Esophagus muscularis mucosa (tissue), 4 donors: ENCODE results near the gene C16orf96. TPM values are rescaled to one million over a fixed set of nuclear protein-coding genes. Genes with fewer than 3 reads are reported as not detected.

Source experiments
- DNase-seq: peaks from one replicate; pipeline ENCODE4 v3.0.0-alpha.2; 2017; ENCODE audit errors: extremely low spot score
- H3K27ac ChIP-seq, 4 donors: fragments of 200-600 bp; sonication (generic); replicated peaks in 1 of 4; 1 replicate in 3 of 4; 2 replicates in 1 of 4; pipeline ENCODE4 v1.5.1; 2016 to 2019; ENCODE audit warnings: mild to moderate bottlenecking in 1 of 4
- H3K27me3 ChIP-seq, 4 donors: fragments of 200-600 bp; sonication (generic); one replicate each; pipeline versions ENCODE4 v1.5.1 to v1.6.0; 2016 to 2019
- H3K36me3 ChIP-seq, 4 donors: fragments of 200-600 bp; sonication (generic); one replicate each; pipeline ENCODE4 v1.5.1; 2016 to 2019
- H3K4me1 ChIP-seq, 4 donors: fragments of 200-600 bp; sonication (generic); one replicate each; pipeline ENCODE4 v1.5.1; 2016 to 2019
- H3K4me3 ChIP-seq, 4 donors: fragments of 200-600 bp; sonication (generic); 1 replicate in 2 of 4; 2 replicates in 2 of 4; pipeline ENCODE4 v1.5.1; 2016 to 2019; ENCODE audit warnings: mild to moderate bottlenecking in 4 of 4, moderate library complexity in 1 of 4
- H3K9me3 ChIP-seq, 4 donors: fragments of 200-600 bp; sonication (generic); 1 replicate in 3 of 4; 2 replicates in 1 of 4; pipeline ENCODE4 v1.5.1; 2016 to 2019
- EP300 ChIP-seq: sonication (generic); formaldehyde crosslinking; IDR thresholded peaks from one replicate; pipeline ENCODE4 v1.6.1; 2017; ENCODE audit warnings: antibody characterized with exemption
- POLR2A ChIP-seq: fragments of 450-650 bp; IDR thresholded peaks from one replicate; pipeline ENCODE4 v1.6.1; 2017; ENCODE audit warnings: antibody characterized with exemption, moderate library complexity, mild to moderate bottlenecking, low read depth
- POLR2AphosphoS5 ChIP-seq, 2 donors: sonication (generic); formaldehyde crosslinking; IDR thresholded peaks; one replicate each; pipeline ENCODE4 v1.6.1; 2017; ENCODE audit warnings: antibody characterized with exemption in 2 of 2
- WGBS: methylation state at CpG from one replicate; pipeline ENCODE4 v1.1.5; 2018; 5-methylcytosine and 5-hydroxymethylcytosine counted together
- intact Hi-C: fragments of 100-400 bp; cut with DNase I; formaldehyde crosslinking; loops from one replicate; pipeline ENCODE4 v1.15.1; 2023
- total RNA-seq, 4 donors: library from RNA; depleted of rRNA; stranded (reverse); fragments of >200 nt; gene quantifications; one replicate each; pipeline versions ENCODE4 v1.1.0 to v1.2.1, GENCODE V29; 2016
- TF ChIP-seq, protein P1 (sequence below), 3 experiments: fragments of 200-600 bp in 2 of 3; fragments of 450-650 bp in 1 of 3; sonication (generic) in 2 of 3; IDR thresholded peaks; one replicate each; pipeline ENCODE4 v1.5.1; 2017 to 2019; ENCODE audit warnings: antibody characterized with exemption in 3 of 3, mild to moderate bottlenecking in 2 of 3, moderate library complexity in 1 of 3

The C16orf96 gene
- total RNA-seq, 4 donors from 2014 or later = not detected

DNA sequence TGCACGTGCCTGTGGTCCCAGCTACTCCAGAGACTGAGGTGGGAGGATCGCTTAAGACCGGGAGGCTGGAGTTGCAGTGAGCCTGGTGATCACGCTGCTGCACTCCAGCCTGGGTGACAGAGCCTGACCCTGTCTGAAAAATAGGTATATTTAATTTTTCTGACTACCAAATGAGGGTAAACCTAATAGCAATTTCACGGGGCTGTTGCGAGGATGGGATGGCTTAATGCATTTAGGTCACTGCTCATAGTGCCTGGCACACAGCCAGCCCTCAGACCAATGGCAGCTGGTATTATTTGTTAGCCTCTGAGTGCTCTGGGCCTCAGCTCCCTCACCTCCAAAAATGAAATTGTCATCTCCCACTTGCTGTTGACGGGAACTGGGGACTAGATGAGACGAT, 11.7 kb upstream of the C16orf96 start:
- TF ChIP-seq, protein P1, sequence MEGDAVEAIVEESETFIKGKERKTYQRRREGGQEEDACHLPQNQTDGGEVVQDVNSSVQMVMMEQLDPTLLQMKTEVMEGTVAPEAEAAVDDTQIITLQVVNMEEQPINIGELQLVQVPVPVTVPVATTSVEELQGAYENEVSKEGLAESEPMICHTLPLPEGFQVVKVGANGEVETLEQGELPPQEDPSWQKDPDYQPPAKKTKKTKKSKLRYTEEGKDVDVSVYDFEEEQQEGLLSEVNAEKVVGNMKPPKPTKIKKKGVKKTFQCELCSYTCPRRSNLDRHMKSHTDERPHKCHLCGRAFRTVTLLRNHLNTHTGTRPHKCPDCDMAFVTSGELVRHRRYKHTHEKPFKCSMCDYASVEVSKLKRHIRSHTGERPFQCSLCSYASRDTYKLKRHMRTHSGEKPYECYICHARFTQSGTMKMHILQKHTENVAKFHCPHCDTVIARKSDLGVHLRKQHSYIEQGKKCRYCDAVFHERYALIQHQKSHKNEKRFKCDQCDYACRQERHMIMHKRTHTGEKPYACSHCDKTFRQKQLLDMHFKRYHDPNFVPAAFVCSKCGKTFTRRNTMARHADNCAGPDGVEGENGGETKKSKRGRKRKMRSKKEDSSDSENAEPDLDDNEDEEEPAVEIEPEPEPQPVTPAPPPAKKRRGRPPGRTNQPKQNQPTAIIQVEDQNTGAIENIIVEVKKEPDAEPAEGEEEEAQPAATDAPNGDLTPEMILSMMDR (IDR thresholded peaks at IDR 0.05) = no peak
- TF ChIP-seq POLR2AphosphoS5 (IDR thresholded peaks at IDR 0.05) (no peak), EP300 (no peak), POLR2A (no peak)
- H3K27me3 ChIP-seq = no peaks in the 10 kb centered on the region
- no peaks in the 10 kb centered on the region for H3K36me3 ChIP-seq
- no peak overlapping the region for H3K27ac ChIP-seq
- WGBS = 81% methylated on average over 8 of the region's 8 CpGs
- DNase-seq = no peak
- no peak overlapping the region for H3K4me3 ChIP-seq
- peaks cover 0 to 4% (median 2%) of the 10 kb centered on the region in 4 donors for H3K4me1 ChIP-seq
- intact Hi-C loops = no loop called here
- peaks cover 0 to 5% (median 0%) of the 10 kb centered on the region in 4 donors for H3K9me3 ChIP-seq

- peaks cover 0 to 4% (median 2%) of the 10 kb centered on the region in 4 donors for H3K4me1 ChIP-seq
- H3K9me3 ChIP-seq = no peaks in the 10 kb centered on the region
- intact Hi-C loops = loop anchor here (2.0 kb wide), 1 partner anchor 41 kb away; no protein-coding TSS in a partner anchor
- no peaks in the 10 kb centered on the region for H3K36me3 ChIP-seq
- H3K27me3 ChIP-seq = peaks cover 0 to 3% (median 0%) of the 10 kb centered on the region in 4 donors
- WGBS = 85% methylated on average over 13 of the region's 13 CpGs
- DNase-seq = no peak
- no peak overlapping the region for H3K27ac ChIP-seq
- H3K4me3 ChIP-seq = no peak overlapping the region
- no peak for TF ChIP-seq POLR2AphosphoS5 (IDR thresholded peaks at IDR 0.05)
- no peak for TF ChIP-seq EP300
- TF ChIP-seq, protein P1 (IDR thresholded peaks at IDR 0.05) = no peak
- no peak for TF ChIP-seq POLR2A
Measured at GRCh38 chr16:4548124-4548523, 8.0 kb upstream of the C16orf96 start.

- intact Hi-C loops = no loop called here
- Histone ChIP-seq H3K36me3 (no peaks in the 10 kb centered on the region), H3K4me1 (peaks cover 0 to 4% (median 2%) of the 10 kb centered on the region in 4 donors), H3K9me3 (no peaks in the 10 kb centered on the region), H3K27me3 (peaks cover 0 to 16% (median 0%) of the 10 kb centered on the region in 4 donors), H3K4me3 (no peak overlapping the region), H3K27ac (no peak overlapping the region)
- DNase-seq = no peak
- WGBS = 32% methylated on average over 4 of the region's 4 CpGs
- no peak for TF ChIP-seq POLR2A
- no peak for TF ChIP-seq POLR2AphosphoS5 (IDR thresholded peaks at IDR 0.05)
- no peak for TF ChIP-seq EP300
- TF ChIP-seq, protein P1 (IDR thresholded peaks at IDR 0.05) = no peak
Measured at GRCh38 chr16:4550591-4550990, 5.5 kb upstream of the C16orf96 start.

- intact Hi-C loops = no loop called here
- H3K27ac ChIP-seq = no peak overlapping the region
- WGBS = 41% methylated on average over 3 of the region's 3 CpGs
- H3K4me3 ChIP-seq = no peak overlapping the region
- no peak for TF ChIP-seq POLR2AphosphoS5 (IDR thresholded peaks at IDR 0.05)
- no peak for TF ChIP-seq EP300
- no peak for TF ChIP-seq POLR2A
- TF ChIP-seq, protein P1 (IDR thresholded peaks at IDR 0.05) = no peak
- no peak for DNase-seq
- no peaks in the 10 kb centered on the region for H3K36me3 ChIP-seq
- H3K27me3 ChIP-seq = peaks cover 0 to 16% (median 0%) of the 10 kb centered on the region in 4 donors
- peaks cover 0 to 4% (median 2%) of the 10 kb centered on the region in 4 donors for H3K4me1 ChIP-seq
- H3K9me3 ChIP-seq = no peaks in the 10 kb centered on the region
Measured at GRCh38 chr16:4552541-4552940, 3.6 kb upstream of the C16orf96 start.

DNA sequence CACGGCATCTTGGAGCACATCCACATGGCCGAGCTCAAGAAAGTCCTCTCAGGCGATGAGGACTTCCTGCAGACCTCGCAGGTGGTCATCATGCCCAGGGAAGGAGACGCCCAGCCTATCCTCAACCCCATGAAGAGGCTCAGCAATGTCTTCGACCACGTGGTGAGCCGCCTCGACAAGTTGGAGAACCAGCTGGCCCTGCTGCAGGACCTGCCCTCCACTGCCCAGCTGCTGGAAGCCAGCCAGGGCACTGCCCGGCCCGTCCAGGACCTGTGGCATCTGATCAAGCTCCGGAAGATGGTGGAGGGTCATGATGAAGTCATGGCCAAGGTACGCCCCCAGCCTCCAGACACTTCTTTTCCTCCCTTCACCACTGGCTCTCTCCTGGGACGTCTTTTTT, 440 bp downstream of the C16orf96 start:
- Histone ChIP-seq H3K36me3 (no peaks in the 10 kb centered on the region), H3K4me3 (no peak overlapping the region), H3K27me3 (peaks cover 0 to 16% (median 0%) of the 10 kb centered on the region in 4 donors), H3K9me3 (no peaks in the 10 kb centered on the region), H3K27ac (no peak overlapping the region), H3K4me1 (no peaks in the 10 kb centered on the region)
- intact Hi-C loops = no loop called here
- no peak for TF ChIP-seq POLR2AphosphoS5 (IDR thresholded peaks at IDR 0.05)
- TF ChIP-seq, protein P1 (IDR thresholded peaks at IDR 0.05) = no peak
- no peak for TF ChIP-seq POLR2A
- no peak for TF ChIP-seq EP300
- WGBS = 89% methylated on average over 14 of the region's 14 CpGs
- no peak for DNase-seq
